Myocyte (in vitro differentiated cells): ENCODE results near the gene RGS6. TPM values are rescaled to one million over a fixed set of nuclear protein-coding genes. Genes with fewer than 3 reads are reported as not detected.

Experiments
- DNase-seq: peaks from one replicate; pipeline ENCODE4 v3.0.0-alpha.2; 2012; ENCODE audit warnings: low read depth
- total RNA-seq: library from RNA; depleted of rRNA; stranded (reverse); fragments of >200 nt; gene quantifications from 2 replicates; pipeline ENCODE4 v1.2.3, GENCODE V29; 2014

Gene RGS6
- total RNA-seq, 1 donor from 2014 or later = not detected

GRCh38 chr14:72521968-72522741, 589.9 kb downstream of the RGS6 start:
- DNase-seq = no peak

- DNase-seq = no peak
These were observed 590.6 kb downstream of the RGS6 start for GRCh38 chr14:72522847-72523246.

GRCh38 chr14:72523424-72524294, 591.4 kb downstream of the RGS6 start:
- DNase-seq = no peak

- DNase-seq = no peak
These were observed 592.0 kb downstream of the RGS6 start for GRCh38 chr14:72524295-72524629.

GRCh38 chr14:72525087-72525915, 593.1 kb downstream of the RGS6 start:
- peak; percentile 78 for DNase-seq

GRCh38 chr14:72527591-72527990, 595.4 kb downstream of the RGS6 start:
- DNase-seq = no peak

GRCh38 chr14:72528059-72528862, 596.0 kb downstream of the RGS6 start:
- no peak for DNase-seq

GRCh38 chr14:72528863-72529175, 596.6 kb downstream of the RGS6 start:
- DNase-seq = no peak

GRCh38 chr14:72532686-72533454, 600.6 kb downstream of the RGS6 start:
- DNase-seq = no peak

- no peak for DNase-seq
These were observed 603.3 kb downstream of the RGS6 start for GRCh38 chr14:72535485-72535884.

- DNase-seq = peak; percentile 56
These were observed 606.2 kb downstream of the RGS6 start for GRCh38 chr14:72538387-72538786.

- no peak for DNase-seq
These were observed 607.6 kb downstream of the RGS6 start for GRCh38 chr14:72539661-72540315.

GRCh38 chr14:72540836-72541235, 608.6 kb downstream of the RGS6 start:
- no peak for DNase-seq

GRCh38 chr14:72541546-72541945, 609.3 kb downstream of the RGS6 start:
- DNase-seq = no peak

- peak; percentile 90 for DNase-seq
These were observed 611.1 kb downstream of the RGS6 start for GRCh38 chr14:72543341-72543740.

GRCh38 chr14:72544615-72545387, 612.6 kb downstream of the RGS6 start:
- peak; percentile 66 for DNase-seq

- DNase-seq = peak; percentile 65
These were observed 613.4 kb downstream of the RGS6 start for GRCh38 chr14:72545411-72546311.
